22Rv1 (cell line): ENCODE measurements around the gene SLC2A13.

Experiments used
- ZFX ChIP-seq: fragments of 450-650 bp; IDR thresholded peaks from 2 replicates; pipeline ENCODE4 v1.6.1; 2017; ENCODE audit warnings: antibody characterized with exemption, borderline replicate concordance
- TF ChIP-seq, protein P1 (sequence below): fragments of 450-650 bp; IDR thresholded peaks from 2 replicates; pipeline ENCODE4 v1.5.1; 2017; ENCODE audit warnings: mild to moderate bottlenecking

DNA sequence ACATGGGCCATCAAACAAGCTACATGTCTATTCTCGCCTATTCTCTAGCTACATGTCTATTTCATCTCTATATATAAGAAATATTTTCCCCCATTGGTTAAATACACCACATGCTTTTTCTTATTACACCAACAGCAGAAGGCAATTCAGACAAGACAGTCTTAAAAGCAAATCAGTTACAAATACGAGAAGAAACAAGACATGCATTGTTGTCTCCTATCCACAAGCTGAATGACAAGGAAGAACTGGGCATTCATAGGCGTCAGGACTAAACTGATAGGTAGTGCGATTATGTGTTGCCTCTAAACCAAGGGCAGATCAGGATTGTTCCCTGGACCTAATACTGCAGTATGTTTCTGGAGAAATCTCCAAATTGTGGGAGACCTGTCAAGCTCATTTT is 19.4 kb downstream of the SLC2A13 start:
- TF ChIP-seq, protein P1, sequence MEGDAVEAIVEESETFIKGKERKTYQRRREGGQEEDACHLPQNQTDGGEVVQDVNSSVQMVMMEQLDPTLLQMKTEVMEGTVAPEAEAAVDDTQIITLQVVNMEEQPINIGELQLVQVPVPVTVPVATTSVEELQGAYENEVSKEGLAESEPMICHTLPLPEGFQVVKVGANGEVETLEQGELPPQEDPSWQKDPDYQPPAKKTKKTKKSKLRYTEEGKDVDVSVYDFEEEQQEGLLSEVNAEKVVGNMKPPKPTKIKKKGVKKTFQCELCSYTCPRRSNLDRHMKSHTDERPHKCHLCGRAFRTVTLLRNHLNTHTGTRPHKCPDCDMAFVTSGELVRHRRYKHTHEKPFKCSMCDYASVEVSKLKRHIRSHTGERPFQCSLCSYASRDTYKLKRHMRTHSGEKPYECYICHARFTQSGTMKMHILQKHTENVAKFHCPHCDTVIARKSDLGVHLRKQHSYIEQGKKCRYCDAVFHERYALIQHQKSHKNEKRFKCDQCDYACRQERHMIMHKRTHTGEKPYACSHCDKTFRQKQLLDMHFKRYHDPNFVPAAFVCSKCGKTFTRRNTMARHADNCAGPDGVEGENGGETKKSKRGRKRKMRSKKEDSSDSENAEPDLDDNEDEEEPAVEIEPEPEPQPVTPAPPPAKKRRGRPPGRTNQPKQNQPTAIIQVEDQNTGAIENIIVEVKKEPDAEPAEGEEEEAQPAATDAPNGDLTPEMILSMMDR, result no peak
- no peak for TF ChIP-seq ZFX
